Right ventricle myocardium inferior (tissue), 1 donor: ENCODE results near the gene CBLN3. TPM values are rescaled to one million over a fixed set of nuclear protein-coding genes. Genes with fewer than 3 reads are reported as not detected.
"Not testable (repeated sequence)": the region's sequence is repeated elsewhere in the genome, so short reads cannot be mapped to it uniquely, and the experiment has no call there.

Experiments
- ATAC-seq: fragments of 200-7000 bp; cut with Tn5 transposase; one replicate; pipeline ENCODE4 v1.9.1; 2020; ENCODE audit warnings: mild to moderate bottlenecking, moderate library complexity
- DNase-seq: peaks from one replicate; pipeline ENCODE4 v3.0.0; 2021; ENCODE audit errors: missing footprints
- intact Hi-C: fragments of 100-400 bp; cut with DNase I; formaldehyde crosslinking; loops from one replicate; pipeline ENCODE4 v1.11.0; 2022
- total RNA-seq: library from RNA; stranded (reverse); fragmentation: NEBNext Ultra II Directional; extraction: Animal tissue kit (Norgen Biotek cat#: 25700); gene quantifications from one replicate; pipeline ENCODE4 v1.2.1, GENCODE V29; 2021
- donor health status: DM: no; HTN: yes; CAD: no; lungs with severe emphysema.

Gene CBLN3
- total RNA-seq, 1 donor from 2014 or later: 1.1 TPM

- DNase-seq (no peak), ATAC-seq (no peak)
- intact Hi-C loops: no loop called here
These were observed 33.6 kb downstream of the CBLN3 start for GRCh38 chr14:24395609-24396582.

- DNase-seq: no peak
These were observed 35.2 kb downstream of the CBLN3 start for GRCh38 chr14:24394275-24394674.

GRCh38 chr14:24392325-24393091, 37.0 kb downstream of the CBLN3 start:
- ATAC-seq (no peak), DNase-seq (no peak)
- intact Hi-C loops: no loop called here

More at GRCh38 chr14:24394275-24394674, 35.2 kb downstream of the CBLN3 start:
- ATAC-seq: no peak
- intact Hi-C loops: no loop called here

GRCh38 chr14:24390701-24391468, 38.6 kb downstream of the CBLN3 start:
- DNase-seq (no peak), ATAC-seq (no peak)
- intact Hi-C loops: no loop called here

- ATAC-seq (no peak), DNase-seq (no peak)
- intact Hi-C loops: no loop called here
These were observed 40.1 kb downstream of the CBLN3 start for GRCh38 chr14:24389226-24389848.

GRCh38 chr14:24388474-24389179, 40.8 kb downstream of the CBLN3 start:
- ATAC-seq (no peak), DNase-seq (no peak)
- intact Hi-C loops: no loop called here

- intact Hi-C loops, ATAC-seq, DNase-seq: not testable (repeated sequence)
These were observed 41.9 kb downstream of the CBLN3 start for GRCh38 chr14:24387579-24387978.

- ATAC-seq (no peak), DNase-seq (no peak)
- intact Hi-C loops: no loop called here
These were observed 42.5 kb downstream of the CBLN3 start for GRCh38 chr14:24387009-24387345.

- ATAC-seq (no peak), DNase-seq (no peak)
- intact Hi-C loops: no loop called here
These were observed 43.9 kb downstream of the CBLN3 start for GRCh38 chr14:24385524-24385923.

- intact Hi-C loops: no loop called here
- ATAC-seq: no peak
- no peak for DNase-seq
These were observed 45.3 kb downstream of the CBLN3 start for GRCh38 chr14:24384169-24384568.

- DNase-seq: no peak
These were observed 47.5 kb downstream of the CBLN3 start for GRCh38 chr14:24382064-24382371.

GRCh38 chr14:24381363-24382063, 48.0 kb downstream of the CBLN3 start:
- intact Hi-C loops: no loop called here
- no peak for ATAC-seq
- DNase-seq: no peak

More at GRCh38 chr14:24382064-24382371, 47.5 kb downstream of the CBLN3 start:
- peak; percentile 19 for ATAC-seq
- intact Hi-C loops: no loop called here

- no peak for ATAC-seq
- intact Hi-C loops: no loop called here
- DNase-seq: no peak
These were observed 49.3 kb downstream of the CBLN3 start for GRCh38 chr14:24379907-24380730.

GRCh38 chr14:24378981-24379906, 50.2 kb downstream of the CBLN3 start:
- DNase-seq (no peak), ATAC-seq (no peak)
- intact Hi-C loops: no loop called here

GRCh38 chr14:24378327-24378726, 51.1 kb downstream of the CBLN3 start:
- no peak for DNase-seq
- ATAC-seq: no peak
- intact Hi-C loops: no loop called here

GRCh38 chr14:24377657-24378056, 51.8 kb downstream of the CBLN3 start:
- no peak for DNase-seq
- peak; percentile 18 for ATAC-seq
- intact Hi-C loops: no loop called here
